Upper lobe of left lung (tissue), 6 donors: ENCODE measurements around the gene MAP7D1. TPM values are rescaled to one million over a fixed set of nuclear protein-coding genes. Genes with fewer than 3 reads are reported as not detected.

Source experiments
- ATAC-seq, 2 donors: fragments of 200-7000 bp; cut with Tn5 transposase; one replicate each; pipeline ENCODE4 v1.9.1; 2022; ENCODE audit warnings: mild to moderate bottlenecking in 2 of 2, moderate library complexity in 2 of 2; ENCODE audit not compliant: low FRiP score in 2 of 2
- DNase-seq, 2 donors: peaks; one replicate each; pipeline ENCODE4 v3.0.0-alpha.2; 2019 to 2020
- H3K27ac ChIP-seq, 4 donors: fragments of 200-600 bp; sonication (generic); one replicate each; pipeline ENCODE4 v1.5.1; 2016 to 2019
- H3K27me3 ChIP-seq, 4 donors: fragments of 200-600 bp; sonication (generic); one replicate each; pipeline ENCODE4 v1.5.1; 2017 to 2019
- H3K36me3 ChIP-seq, 4 donors: fragments of 200-600 bp; sonication (generic); one replicate each; pipeline ENCODE4 v1.5.1; 2016 to 2019
- H3K4me1 ChIP-seq, 4 donors: fragments of 200-600 bp; sonication (generic); one replicate each; pipeline ENCODE4 v1.5.1; 2018 to 2019
- H3K4me3 ChIP-seq, 4 donors: fragments of 200-600 bp; sonication (generic); one replicate each; pipeline ENCODE4 v1.5.1; 2017 to 2019; ENCODE audit warnings: mild to moderate bottlenecking in 2 of 4, moderate library complexity in 1 of 4
- H3K9me3 ChIP-seq, 4 donors: fragments of 200-600 bp; sonication (generic); one replicate each; pipeline ENCODE4 v1.5.1; 2018 to 2019
- EP300 ChIP-seq, 4 donors: sonication (generic); formaldehyde crosslinking; IDR thresholded peaks; one replicate each; pipeline ENCODE4 v1.5.1; 2017; ENCODE audit warnings: antibody characterized with exemption in 4 of 4, control low read depth in 2 of 4
- POLR2A ChIP-seq, 4 donors: fragments of 450-650 bp; IDR thresholded peaks; one replicate each; pipeline ENCODE4 v1.5.1; 2016 to 2017; ENCODE audit warnings: antibody characterized with exemption in 4 of 4, mild to moderate bottlenecking in 2 of 4
- POLR2AphosphoS5 ChIP-seq, 2 donors: sonication (generic); formaldehyde crosslinking; IDR thresholded peaks; one replicate each; pipeline ENCODE4 v1.5.1; 2017; ENCODE audit warnings: antibody characterized with exemption in 2 of 2
- WGBS, 2 donors: methylation state at CpG; one replicate each; pipeline ENCODE4 v1.1.5; 2017 to 2018; 5-methylcytosine and 5-hydroxymethylcytosine counted together
- total RNA-seq, 6 donors: library from RNA; depleted of rRNA in 4 of 6; stranded (reverse); fragments of >200 nt in 4 of 6; gene quantifications; one replicate each; pipeline versions ENCODE4 v1.1.0 to v1.2.1, GENCODE V29; 2016 to 2021
- TF ChIP-seq, protein P1 (sequence below), 6 experiments: fragments of 450-650 bp in 4 of 6; fragments of 200-600 bp in 2 of 6; sonication (generic) in 2 of 6; IDR thresholded peaks; one replicate each; pipeline ENCODE4 v1.5.1; 2016 to 2019; ENCODE audit warnings: antibody characterized with exemption in 6 of 6
- donor health status: DM: no; HTN: no; CAD: no; lungs with moderate emphysema.
- donor health status: DM: no; HTN: yes; CAD: no; lungs with severe emphysema.

Gene MAP7D1
- total RNA-seq: 100 to 1,000 TPM; 129 to 290 (median 153) TPM

DNA sequence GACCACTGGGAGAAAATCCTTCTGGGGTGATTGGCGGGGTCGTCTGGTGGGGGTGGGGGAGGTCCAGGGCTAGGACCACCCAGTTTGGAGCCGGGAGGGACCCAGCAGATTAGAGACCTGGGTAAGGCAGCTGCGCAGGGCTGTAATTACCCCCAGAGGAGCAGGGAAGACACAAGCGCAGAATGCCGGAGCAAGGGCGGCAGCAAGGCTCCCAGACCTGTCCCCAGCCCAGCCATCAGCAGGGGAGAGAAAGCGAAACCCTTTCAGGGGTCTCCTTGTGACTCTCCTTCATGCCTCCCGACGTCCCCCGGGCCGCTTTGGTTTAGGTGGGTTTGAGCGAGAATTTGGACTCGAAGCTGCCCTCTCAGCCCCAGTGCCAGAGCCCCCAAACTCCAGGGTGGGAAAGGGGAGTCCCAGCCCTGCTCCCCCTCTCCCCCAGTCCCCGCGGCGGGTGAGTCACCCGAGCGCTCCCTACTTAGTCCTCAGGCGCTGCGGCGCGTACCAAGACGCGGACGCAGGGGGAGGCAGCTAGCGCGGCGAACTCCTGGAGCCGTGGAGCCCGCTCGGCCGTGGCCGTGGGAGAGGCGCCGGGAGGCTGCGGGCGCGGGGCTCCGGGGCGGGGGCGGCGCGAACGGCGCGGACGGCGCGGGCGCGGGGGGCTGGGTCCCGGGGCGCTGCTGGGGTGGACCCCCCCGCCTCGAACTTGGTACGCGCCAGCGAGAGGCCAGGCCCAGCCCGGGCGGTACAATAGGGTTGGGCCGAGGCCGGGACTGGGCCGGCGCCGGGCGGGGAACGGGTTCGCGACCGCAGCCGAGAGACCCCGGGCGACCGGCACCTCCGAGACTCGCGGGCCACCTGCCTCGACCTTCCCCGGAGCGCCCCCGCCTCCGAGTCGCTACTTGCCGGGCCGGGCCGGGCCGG lies at the start of gene MAP7D1:
TSS of gene MAP7D1 (plus strand) at position 753 of the 921 bp plus-strand sequence. CDS start 258 bp downstream, outside the sequence.
- no peaks in the 10 kb centered on the region for H3K9me3 ChIP-seq
- H3K27ac ChIP-seq: peak within 1 kb of the TSS; percentile 99 to 100 (median 100)
- no peaks in the 10 kb centered on the region for H3K27me3 ChIP-seq
- H3K4me1 ChIP-seq: peaks cover 53 to 69% (median 63%) of the 10 kb centered on the region in 4 donors
- DNase-seq: peak; percentile 90 to 96
- WGBS, 2 donors: 0 to 1% methylated on average over 18 to 27 of the region's 88 CpGs
- peak within 1 kb of the TSS; percentile 80 to 100 (median 98) for H3K4me3 ChIP-seq
- no peaks in the 10 kb centered on the region for H3K36me3 ChIP-seq
- peak; percentile 84 to 90 for ATAC-seq
- TF ChIP-seq POLR2A (IDR thresholded peaks at IDR 0.05) (peak in 3 of 4 donors; percentile 78 to 94 (median 89)), EP300 (IDR thresholded peaks at IDR 0.05) (no peak), POLR2AphosphoS5 (IDR thresholded peaks at IDR 0.05) (peak; percentile 46 to 95)
- TF ChIP-seq, protein P1, sequence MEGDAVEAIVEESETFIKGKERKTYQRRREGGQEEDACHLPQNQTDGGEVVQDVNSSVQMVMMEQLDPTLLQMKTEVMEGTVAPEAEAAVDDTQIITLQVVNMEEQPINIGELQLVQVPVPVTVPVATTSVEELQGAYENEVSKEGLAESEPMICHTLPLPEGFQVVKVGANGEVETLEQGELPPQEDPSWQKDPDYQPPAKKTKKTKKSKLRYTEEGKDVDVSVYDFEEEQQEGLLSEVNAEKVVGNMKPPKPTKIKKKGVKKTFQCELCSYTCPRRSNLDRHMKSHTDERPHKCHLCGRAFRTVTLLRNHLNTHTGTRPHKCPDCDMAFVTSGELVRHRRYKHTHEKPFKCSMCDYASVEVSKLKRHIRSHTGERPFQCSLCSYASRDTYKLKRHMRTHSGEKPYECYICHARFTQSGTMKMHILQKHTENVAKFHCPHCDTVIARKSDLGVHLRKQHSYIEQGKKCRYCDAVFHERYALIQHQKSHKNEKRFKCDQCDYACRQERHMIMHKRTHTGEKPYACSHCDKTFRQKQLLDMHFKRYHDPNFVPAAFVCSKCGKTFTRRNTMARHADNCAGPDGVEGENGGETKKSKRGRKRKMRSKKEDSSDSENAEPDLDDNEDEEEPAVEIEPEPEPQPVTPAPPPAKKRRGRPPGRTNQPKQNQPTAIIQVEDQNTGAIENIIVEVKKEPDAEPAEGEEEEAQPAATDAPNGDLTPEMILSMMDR (IDR thresholded peaks at IDR 0.05): peak in 3 of 6 experiments; percentile 4 to 13 (median 8)

DNA sequence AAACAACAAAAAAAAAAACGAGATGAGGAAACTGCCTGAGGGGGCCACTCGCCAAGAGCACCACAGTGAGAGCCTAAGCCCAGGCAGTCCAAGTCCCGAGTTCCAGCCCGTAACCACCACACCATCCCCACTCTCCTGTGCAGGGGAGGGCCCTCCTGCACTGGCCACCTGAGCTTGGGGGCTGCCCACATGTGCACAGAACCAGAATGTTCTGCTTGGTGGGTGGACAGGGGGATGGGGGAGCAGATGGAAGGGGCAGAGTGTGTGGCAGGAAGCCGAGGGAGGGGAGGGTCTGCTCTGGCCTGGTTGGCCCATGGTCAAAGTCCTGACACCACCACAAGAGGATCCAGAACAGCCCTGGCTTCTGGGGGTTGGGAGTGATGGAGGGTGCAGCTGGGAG lies 49.7 kb upstream of the MAP7D1 start:
- Histone ChIP-seq H3K4me3 (no peak overlapping the region), H3K27me3 (no peaks in the 10 kb centered on the region), H3K36me3 (no peaks in the 10 kb centered on the region), H3K27ac (no peak overlapping the region), H3K4me1 (no peaks in the 10 kb centered on the region), H3K9me3 (no peaks in the 10 kb centered on the region)
- ATAC-seq (no peak), DNase-seq (no peak)
- WGBS, 2 donors: 44 to 52% methylated on average over 5 of the region's 5 CpGs
- TF ChIP-seq POLR2AphosphoS5 (IDR thresholded peaks at IDR 0.05) (no peak), EP300 (IDR thresholded peaks at IDR 0.05) (no peak), POLR2A (IDR thresholded peaks at IDR 0.05) (no peak)
- TF ChIP-seq, protein P1 (IDR thresholded peaks at IDR 0.05): no peak

DNA sequence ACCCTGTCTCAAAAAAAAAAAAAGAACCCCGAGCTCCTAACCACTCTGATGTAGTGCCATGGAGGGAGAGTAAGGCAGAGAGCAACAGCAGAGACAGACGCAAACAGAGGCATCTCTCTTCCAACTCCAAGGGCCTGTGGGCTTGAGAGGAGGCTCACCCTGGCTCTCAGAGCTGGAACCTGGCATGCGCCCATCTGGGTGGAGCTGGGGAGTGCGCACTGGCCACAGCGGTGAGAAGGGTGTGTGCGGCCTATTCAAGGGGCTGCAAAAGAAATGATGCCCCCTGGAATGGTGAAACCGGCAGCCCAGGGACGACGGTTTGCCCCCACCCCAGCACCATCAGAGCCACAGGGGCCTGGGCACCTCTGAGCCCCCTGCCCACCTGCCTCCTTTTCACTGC lies 48.6 kb upstream of the MAP7D1 start:
- Histone ChIP-seq H3K9me3 (no peaks in the 10 kb centered on the region), H3K4me3 (no peak overlapping the region), H3K36me3 (no peaks in the 10 kb centered on the region), H3K27ac (no peak overlapping the region), H3K27me3 (no peaks in the 10 kb centered on the region), H3K4me1 (no peaks in the 10 kb centered on the region)
- 75 to 83% methylated on average over 9 of the region's 9 CpGs for WGBS, 2 donors
- TF ChIP-seq EP300 (IDR thresholded peaks at IDR 0.05) (no peak), POLR2A (IDR thresholded peaks at IDR 0.05) (no peak), POLR2AphosphoS5 (IDR thresholded peaks at IDR 0.05) (no peak)
- TF ChIP-seq, protein P1 (IDR thresholded peaks at IDR 0.05): no peak
- DNase-seq (peak in 1 of 2 donors; percentile 65), ATAC-seq (peak; percentile 30 to 68)

DNA sequence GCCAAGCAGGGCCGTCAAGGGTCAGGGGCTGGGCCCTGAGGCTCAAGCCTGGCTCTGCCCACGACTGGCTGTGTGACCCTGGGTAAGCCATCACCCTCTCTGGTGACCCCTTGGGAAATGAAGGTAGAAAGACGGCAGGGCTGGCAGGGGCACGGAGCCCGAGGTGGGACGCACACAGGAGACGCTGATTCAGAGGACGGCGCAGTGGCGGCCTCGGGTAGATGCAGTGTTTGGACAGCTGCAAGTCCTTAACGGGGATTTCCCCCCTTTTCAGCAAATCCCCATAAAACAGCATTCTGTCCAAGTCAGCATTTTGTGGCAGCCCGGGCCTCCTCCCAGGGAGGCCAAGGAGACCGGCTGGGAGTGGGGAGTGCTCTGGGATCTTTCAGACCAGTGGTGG lies 47.6 kb upstream of the MAP7D1 start:
- no peak for DNase-seq

More for the DNA sequence above, 47.6 kb upstream of the MAP7D1 start:
- Histone ChIP-seq H3K36me3 (no peaks in the 10 kb centered on the region), H3K4me3 (no peak overlapping the region), H3K27me3 (no peaks in the 10 kb centered on the region), H3K27ac (no peak overlapping the region), H3K9me3 (no peaks in the 10 kb centered on the region), H3K4me1 (no peaks in the 10 kb centered on the region)
- no peak for ATAC-seq
- TF ChIP-seq EP300 (IDR thresholded peaks at IDR 0.05) (no peak), POLR2AphosphoS5 (IDR thresholded peaks at IDR 0.05) (no peak), POLR2A (IDR thresholded peaks at IDR 0.05) (no peak)
- TF ChIP-seq, protein P1 (IDR thresholded peaks at IDR 0.05): no peak
- 79 to 90% methylated on average over 14 of the region's 14 CpGs for WGBS, 2 donors
